CD4-positive, alpha-beta T cell (primary cell): Measurements from ENCODE around the gene SSH2. TPM values are rescaled to one million over a fixed set of nuclear protein-coding genes. Genes with fewer than 3 reads are reported as not detected.

Experiments
- ATAC-seq: fragments of 200-7000 bp; cut with Tn5 transposase; one replicate; pipeline ENCODE4 v1.10.0; 2022; ENCODE audit warnings: mild to moderate bottlenecking; ENCODE audit not compliant: poor library complexity
- CTCF ChIA-PET: fragments of 350-600 bp; sonication (Branson Sonifier 250); formaldehyde crosslinking; loops from one replicate; lab custom pipeline; 2021; ENCODE audit warnings: antibody characterized with exemption, inconsistent platforms; lab: Charles Lee
- POLR2A ChIA-PET: fragments of 350-600 bp; sonication (Branson Sonifier 250); formaldehyde crosslinking; loops from one replicate; lab custom pipeline; 2021; ENCODE audit warnings: antibody characterized with exemption, inconsistent platforms; lab: Charles Lee
- DNase-seq, 14 experiments: peaks; one replicate each; pipeline ENCODE4 v3.0.0-alpha.2; 2013 to 2020; ENCODE audit warnings: mixed read lengths in 2 of 14
- H3K27ac ChIP-seq, 2 donors: one replicate each; pipeline versions ENCODE4 v1.5.1 to v1.7.0; 2013; ENCODE audit warnings: low read length in 2 of 2, low read depth in 1 of 2, mild to moderate bottlenecking in 1 of 2
- H3K27me3 ChIP-seq, 2 experiments: 1 replicate in 1 of 2; 2 replicates in 1 of 2; pipeline versions ENCODE4 v1.6.1 to v1.7.0; 2013; ENCODE audit warnings: low read length in 2 of 2, control low read depth in 1 of 2, mild to moderate bottlenecking in 1 of 2, moderate library complexity in 1 of 2; ENCODE audit not compliant: insufficient read depth in 2 of 2, control insufficient read depth in 1 of 2
- H3K36me3 ChIP-seq: one replicate; pipeline ENCODE4 v1.6.1; 2013; ENCODE audit warnings: low read length, control low read depth; ENCODE audit not compliant: insufficient read depth
- H3K4me1 ChIP-seq: one replicate; pipeline ENCODE4 v1.6.1; 2013; ENCODE audit warnings: low read length, control low read depth; ENCODE audit not compliant: insufficient read depth
- H3K4me3 ChIP-seq: one replicate; pipeline ENCODE4 v1.5.1; 2013; ENCODE audit warnings: mild to moderate bottlenecking, low read length, moderate library complexity
- H3K9me3 ChIP-seq, 2 experiments: 1 replicate in 1 of 2; 2 replicates in 1 of 2; pipeline versions ENCODE4 v1.6.1 to v1.7.0; 2013; ENCODE audit warnings: low read length in 2 of 2, mild to moderate bottlenecking in 2 of 2, control low read depth in 1 of 2, moderate library complexity in 1 of 2; ENCODE audit not compliant: control insufficient read depth in 1 of 2, insufficient read depth in 1 of 2
- H3K27ac Mint-ChIP-seq: one replicate; pipeline ENCODE4 v1.8.0; 2020; ENCODE audit warnings: mixed read lengths
- H3K27me3 Mint-ChIP-seq: one replicate; pipeline ENCODE4 v1.8.0; 2021; ENCODE audit warnings: mixed read lengths
- H3K36me3 Mint-ChIP-seq: one replicate; pipeline ENCODE4 v1.8.0; 2021; ENCODE audit warnings: low read depth, mixed read lengths
- H3K4me1 Mint-ChIP-seq: one replicate; pipeline ENCODE4 v1.8.0; 2021; ENCODE audit warnings: low read depth, mixed read lengths
- H3K4me3 Mint-ChIP-seq: one replicate; pipeline ENCODE4 v1.8.0; 2020; ENCODE audit warnings: mild to moderate bottlenecking, mixed read lengths
- H3K9me3 Mint-ChIP-seq: one replicate; pipeline ENCODE4 v1.8.0; 2020; ENCODE audit warnings: mixed read lengths
- CTCF ChIP-seq: fragments of 200-600 bp; IDR thresholded peaks from one replicate; pipeline ENCODE4 v1.8.0; 2022; ENCODE audit warnings: antibody characterized with exemption, mild to moderate bottlenecking
- intact Hi-C, 2 experiments: fragments of 100-400 bp; cut with DNase I in 1 of 2; cut with micrococcal nuclease in 1 of 2; formaldehyde crosslinking; loops; one replicate each; pipeline versions ENCODE4 v1.15.1 to v1.9.0; 2023 to 2025; cut with DNase I, micrococcal nuclease
- total RNA-seq, 174 experiments: library from RNA in 2 of 174; stranded (reverse) in 2 of 174; gene quantifications; one replicate each; pipeline ENCODE4 v1.2.3 and lab custom pipeline; 2021 to 2026

Gene SSH2
- total RNA-seq, 2 experiments from 2014 or later: 73.4 to 81.5 TPM

DNA sequence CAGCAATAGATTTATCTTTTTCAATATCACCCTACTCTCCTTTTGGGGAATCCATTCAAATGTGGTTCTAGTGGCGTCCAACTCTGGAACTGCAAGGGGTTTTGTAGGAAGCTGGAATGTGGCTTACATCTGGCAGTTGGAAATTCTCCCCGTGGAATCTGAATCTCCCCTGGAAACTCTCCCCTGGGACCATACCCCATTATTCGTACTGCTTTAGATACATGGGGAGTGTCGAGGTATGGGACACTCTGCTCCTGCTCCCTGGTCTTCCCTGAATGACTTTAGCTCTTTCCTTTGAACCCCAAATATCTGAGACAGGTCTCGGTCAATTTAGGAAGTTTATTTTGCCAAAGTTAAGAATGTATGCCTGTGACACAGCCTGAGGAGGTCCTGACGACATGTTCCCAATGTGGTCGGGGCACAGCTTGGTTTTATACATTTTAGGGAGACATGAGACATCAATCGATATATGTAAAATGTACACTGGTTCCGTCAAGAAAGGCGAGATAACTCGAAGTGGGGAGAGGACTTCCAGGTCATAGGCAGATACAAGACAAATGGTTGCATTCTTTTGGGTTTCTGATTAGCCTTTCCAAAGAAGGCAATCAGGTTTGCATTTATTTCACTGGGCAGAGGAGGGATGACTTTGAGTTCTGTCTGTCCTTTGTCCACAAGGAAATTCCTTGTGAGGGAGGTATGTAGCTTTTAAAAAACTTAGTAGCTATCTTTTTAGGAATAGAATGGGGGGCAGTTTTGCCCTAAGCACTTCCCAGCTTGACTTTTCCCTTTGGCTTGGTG lies 218.2 kb downstream of the SSH2 start:
- peaks cover 2% of the 10 kb centered on the region for H3K36me3 ChIP-seq
- ChIA-PET POLR2A (interaction anchor here (3.0 to 6.9 kb wide), 2 partner anchors 11 to 49 kb away, joined by 12 to 41 read pairs; no protein-coding TSS in a partner anchor), CTCF (interaction anchor here (1.0 to 1.4 kb wide), 2 partner anchors 11 to 33 kb away, joined by 4 to 5 read pairs; no protein-coding TSS in a partner anchor)
- Mint-ChIP-seq H3K27ac (peak overlapping the region; percentile 92), H3K36me3 (peaks cover 64% of the 10 kb centered on the region), H3K4me1 (peaks cover 87% of the 10 kb centered on the region), H3K27me3 (no peaks in the 10 kb centered on the region), H3K9me3 (no peaks in the 10 kb centered on the region), H3K4me3 (no peak overlapping the region)
- no peaks in the 10 kb centered on the region for H3K9me3 ChIP-seq
- DNase-seq: no peak
- no peak for ATAC-seq
- H3K4me3 ChIP-seq: no peak overlapping the region
- H3K27me3 ChIP-seq: no peaks in the 10 kb centered on the region
- no peak for TF ChIP-seq CTCF
- peaks cover 25% of the 10 kb centered on the region for H3K4me1 ChIP-seq
- no peak overlapping the region for H3K27ac ChIP-seq
- intact Hi-C loops: no loop called here

DNA sequence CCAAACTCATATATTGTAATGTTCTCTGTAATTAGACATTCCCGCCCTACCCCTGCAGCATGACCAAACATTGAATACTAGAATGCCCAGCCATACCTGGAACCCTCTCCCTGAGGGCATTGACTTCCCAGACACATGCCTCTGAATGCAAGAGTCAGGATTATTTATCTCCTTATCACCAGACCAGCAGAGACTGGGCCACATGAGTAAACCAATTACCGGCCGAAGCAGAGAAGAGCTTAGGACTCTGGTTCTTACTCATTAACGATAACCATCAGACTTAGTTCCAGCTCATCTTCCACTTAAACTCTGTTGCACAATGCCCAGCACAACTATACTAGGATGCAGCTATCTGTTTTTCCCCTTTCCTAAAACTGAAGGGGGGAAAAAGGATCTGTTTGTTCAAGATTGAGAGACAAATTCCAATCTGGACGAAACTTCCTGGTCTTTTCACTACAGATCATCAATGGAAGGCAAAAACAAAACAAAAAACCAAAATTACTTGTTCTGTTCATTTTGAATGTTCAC lies 219.1 kb downstream of the SSH2 start:
- no peak overlapping the region for H3K4me3 Mint-ChIP-seq
- Histone ChIP-seq H3K27me3 (no peaks in the 10 kb centered on the region), H3K4me3 (no peak overlapping the region), H3K27ac (no peak overlapping the region), H3K9me3 (no peaks in the 10 kb centered on the region), H3K4me1 (peaks cover 29% of the 10 kb centered on the region), H3K36me3 (peaks cover 2% of the 10 kb centered on the region)
- H3K36me3 Mint-ChIP-seq: peaks cover 64% of the 10 kb centered on the region
- CTCF ChIA-PET: interaction anchor here (1.0 kb wide), 1 partner anchor 34 kb away, joined by 4 read pairs; no protein-coding TSS in a partner anchor
- intact Hi-C loops: no loop called here
- POLR2A ChIA-PET: interaction anchor here (3.0 to 6.9 kb wide), 2 partner anchors 11 to 50 kb away, joined by 12 to 41 read pairs; no protein-coding TSS in a partner anchor
- TF ChIP-seq CTCF: no peak
- no peaks in the 10 kb centered on the region for H3K27me3 Mint-ChIP-seq
- peak in 1 of 14 experiments; percentile 23 for DNase-seq
- peak overlapping the region; percentile 92 for H3K27ac Mint-ChIP-seq
- H3K9me3 Mint-ChIP-seq: no peaks in the 10 kb centered on the region
- ATAC-seq: no peak
- H3K4me1 Mint-ChIP-seq: peaks cover 87% of the 10 kb centered on the region

- intact Hi-C loops: no loop called here
- Histone ChIP-seq H3K36me3 (peaks cover 2% of the 10 kb centered on the region), H3K4me1 (peaks cover 31% of the 10 kb centered on the region), H3K27me3 (no peaks in the 10 kb centered on the region), H3K27ac (no peak overlapping the region), H3K9me3 (no peaks in the 10 kb centered on the region), H3K4me3 (no peak overlapping the region)
- H3K9me3 Mint-ChIP-seq: no peaks in the 10 kb centered on the region
- no peak overlapping the region for H3K4me3 Mint-ChIP-seq
- DNase-seq (no peak), ATAC-seq (no peak)
- no peak for TF ChIP-seq CTCF
- ChIA-PET POLR2A (interaction anchor here (3.0 to 6.9 kb wide), 2 partner anchors 12 to 51 kb away, joined by 12 to 41 read pairs; no protein-coding TSS in a partner anchor), CTCF (no interaction called here)
- H3K4me1 Mint-ChIP-seq: peaks cover 85% of the 10 kb centered on the region
- no peaks in the 10 kb centered on the region for H3K27me3 Mint-ChIP-seq
- H3K27ac Mint-ChIP-seq: peak overlapping the region; percentile 92
- H3K36me3 Mint-ChIP-seq: peaks cover 61% of the 10 kb centered on the region
These were observed 219.5 kb downstream of the SSH2 start for GRCh38 chr17:29710520-29710884.
